GM23338 (cell line): ENCODE measurements around the gene OR5M3. TPM values are rescaled to one million over a fixed set of nuclear protein-coding genes. Genes with fewer than 3 reads are reported as not detected.

Experiments
- ATAC-seq: fragments of 200-7000 bp; cut with Tn5 transposase; 3 replicates; pipeline ENCODE4 v1.9.1; 2020
- DNase-seq: peaks from one replicate; pipeline ENCODE4 v3.0.0-alpha.2; 2015; ENCODE audit warnings: low spot score
- H2AFZ ChIP-seq: fragments of 200-600 bp; sonication (generic); 2 replicates; pipeline ENCODE4 v1.8.0; 2016; ENCODE audit warnings: antibody characterized with exemption, mild to moderate bottlenecking, moderate library complexity
- H3F3A ChIP-seq: fragments of 200-600 bp; sonication (generic); replicated peaks from 2 replicates; pipeline ENCODE4 v1.8.0; 2017; ENCODE audit warnings: antibody characterized with exemption, mixed run types, low read depth
- H3K27ac ChIP-seq: fragments of 200-600 bp; sonication (generic); 2 replicates; pipeline ENCODE4 v1.6.1; 2016; ENCODE audit warnings: low read depth
- H3K27me3 ChIP-seq: fragments of 200-600 bp; sonication (generic); 2 replicates; pipeline ENCODE4 v1.8.0; 2016; ENCODE audit warnings: mild to moderate bottlenecking, mixed run types, moderate library complexity; ENCODE audit not compliant: insufficient read depth
- H3K36me3 ChIP-seq: fragments of 200-600 bp; sonication (generic); 2 replicates; pipeline ENCODE4 v1.8.0; 2016; ENCODE audit warnings: mild to moderate bottlenecking; ENCODE audit not compliant: insufficient read depth
- H3K4me1 ChIP-seq: fragments of 200-600 bp; sonication (generic); 2 replicates; pipeline ENCODE4 v1.8.0; 2016; ENCODE audit warnings: mild to moderate bottlenecking, moderate library complexity; ENCODE audit not compliant: insufficient read depth
- H3K4me2 ChIP-seq: fragments of 200-600 bp; sonication (generic); 2 replicates; pipeline ENCODE4 v1.7.1; 2017; ENCODE audit warnings: mixed run types
- H3K4me3 ChIP-seq: fragments of 200-600 bp; sonication (generic); 2 replicates; pipeline ENCODE4 v1.6.1; 2016; ENCODE audit warnings: mixed run types
- H3K79me2 ChIP-seq: fragments of 200-600 bp; sonication (generic); replicated peaks from 2 replicates; pipeline ENCODE4 v1.8.0; 2017; ENCODE audit warnings: mild to moderate bottlenecking; ENCODE audit not compliant: insufficient read depth
- H3K9me2 ChIP-seq: fragments of 200-600 bp; sonication (generic); 2 replicates; pipeline ENCODE4 v1.8.0; 2017; ENCODE audit not compliant: insufficient read depth
- H4K20me1 ChIP-seq: fragments of 200-600 bp; sonication (generic); replicated peaks from 2 replicates; pipeline ENCODE4 v1.8.0; 2017; ENCODE audit warnings: mild to moderate bottlenecking; ENCODE audit not compliant: insufficient read depth
- H3K27ac Mint-ChIP-seq: 2 replicates; pipeline ENCODE4 v1.8.0; 2020; ENCODE audit warnings: inconsistent platforms, mild to moderate bottlenecking, moderate library complexity, mixed read lengths
- H3K27me3 Mint-ChIP-seq: 3 replicates; pipeline ENCODE4 v1.8.0; 2022; ENCODE audit warnings: low read depth, mild to moderate bottlenecking, moderate library complexity, mixed read lengths, inconsistent platforms; ENCODE audit not compliant: insufficient read depth, poor library complexity
- H3K36me3 Mint-ChIP-seq: 3 replicates; pipeline ENCODE4 v1.8.0; 2021; ENCODE audit warnings: low read depth, mild to moderate bottlenecking, inconsistent platforms, moderate library complexity, mixed read lengths
- H3K4me1 Mint-ChIP-seq: 3 replicates; pipeline ENCODE4 v1.8.0; 2020; ENCODE audit warnings: mild to moderate bottlenecking, inconsistent platforms, mixed read lengths
- H3K4me3 Mint-ChIP-seq: 3 replicates; pipeline ENCODE4 v1.8.0; 2021; ENCODE audit warnings: moderate library complexity, mild to moderate bottlenecking, inconsistent platforms, mixed read lengths
- H3K9me3 Mint-ChIP-seq: 3 replicates; pipeline ENCODE4 v1.8.0; 2020; ENCODE audit warnings: moderate library complexity, mild to moderate bottlenecking, inconsistent platforms, mixed read lengths
- CREB1 ChIP-seq: fragments of 250-450 bp; sonication (Bioruptor Pico); IDR thresholded peaks from 2 replicates; pipeline ENCODE4 v1.5.0; 2020; ENCODE audit warnings: low read depth, mild to moderate bottlenecking, moderate library complexity
- CTCF ChIP-seq, 2 experiments: fragments of 200-600 bp in 1 of 2; sonication (generic) in 1 of 2; conservative IDR thresholded peaks; 2 replicates each; pipeline versions ENCODE4 v1.5.1 to v1.6.1; 2016 to 2017; ENCODE audit warnings: antibody characterized with exemption in 2 of 2, low read depth in 2 of 2, mild to moderate bottlenecking in 2 of 2, moderate library complexity in 1 of 2
- ETS1 ChIP-seq: IDR thresholded peaks from 2 replicates; pipeline ENCODE4 v1.6.1; 2016; ENCODE audit warnings: antibody characterized with exemption
- EZH2phosphoT487 ChIP-seq: fragments of 200-600 bp; sonication (generic); IDR thresholded peaks from one replicate; pipeline ENCODE4 v1.8.1; 2018; ENCODE audit warnings: antibody characterized with exemption; ENCODE audit not compliant: unreplicated experiment
- POLR2AphosphoS5 ChIP-seq: IDR thresholded peaks from 2 replicates; pipeline ENCODE4 v1.6.1; 2016; ENCODE audit warnings: antibody characterized with exemption, low read depth
- REST ChIP-seq: IDR thresholded peaks from one replicate; pipeline ENCODE4 v1.6.1; 2018; ENCODE audit warnings: antibody characterized with exemption; ENCODE audit not compliant: unreplicated experiment
- ZNF114 ChIP-seq: fragments of 250-450 bp; sonication (Bioruptor Pico); IDR thresholded peaks from 2 replicates; pipeline ENCODE4 v1.5.0; 2020; ENCODE audit warnings: mild to moderate bottlenecking, moderate library complexity
- ZNF331 ChIP-seq: fragments of 250-450 bp; sonication (Bioruptor Pico); IDR thresholded peaks from 2 replicates; pipeline ENCODE4 v1.5.0; 2020; ENCODE audit warnings: low read depth, mild to moderate bottlenecking, moderate library complexity
- ZNF462 ChIP-seq: fragments of 250-450 bp; sonication (Bioruptor Pico); IDR thresholded peaks from 2 replicates; pipeline ENCODE4 v1.5.0; 2020; ENCODE audit warnings: mild to moderate bottlenecking, moderate library complexity
- polyA plus RNA-seq: library from polyadenylated mRNA; unstranded; fragments of >200 nt; fragmentation: Nextera tagmentation; extraction: Ambion mirVana; gene quantifications from 2 replicates; pipeline ENCODE4 v1.2.1, GENCODE V29; 2016
- total RNA-seq: library from RNA; depleted of rRNA; stranded (reverse); fragments of >200 nt; shearing (Covaris generic); gene quantifications from 2 replicates; pipeline ENCODE4 v1.2.3, GENCODE V29; 2014

Gene OR5M3
- total and polyA plus RNA-seq, 2 experiments from 2014 or later, result not detected

- TF ChIP-seq CTCF (conservative IDR thresholded peaks at IDR 0.05; ENCODE audit: low read depth in 2 of 2) (no peak), EZH2phosphoT487 (no peak), REST (no peak), ZNF114 (CRISPR knock-in tag) (no peak), ZNF331 (CRISPR knock-in tag) (no peak), ETS1 (no peak), POLR2AphosphoS5 (no peak)
Observed at GRCh38 chr11:56486801-56487200, 13.6 kb upstream of the OR5M3 start (continued).

GRCh38 chr11:56474729-56475235 is 1.6 kb upstream of the OR5M3 start:
- Histone ChIP-seq H3K4me3 (no peak overlapping the region), H3F3A (no peaks in the 10 kb centered on the region), H3K27ac (no peak overlapping the region), H3K4me2 (no peak overlapping the region), H2AFZ (no peak overlapping the region), H3K4me1 (no peaks in the 10 kb centered on the region), H3K27me3 (no peaks in the 10 kb centered on the region), H4K20me1 (no peaks in the 10 kb centered on the region), H3K9me2 (0 out of 2 replicates have a peak, but pooled peaks cover 2% of the 10 kb centered on the region), H3K79me2 (no peaks in the 10 kb centered on the region), H3K36me3 (no peaks in the 10 kb centered on the region)
- no peak overlapping the region for H3K4me3 Mint-ChIP-seq
- H3K36me3 Mint-ChIP-seq, result no peaks in the 10 kb centered on the region
- H3K27ac Mint-ChIP-seq, result no peak overlapping the region
- no peaks in the 10 kb centered on the region for H3K9me3 Mint-ChIP-seq
- no peaks in the 10 kb centered on the region for H3K4me1 Mint-ChIP-seq
- no peaks in the 10 kb centered on the region for H3K27me3 Mint-ChIP-seq
- no peak for DNase-seq
- no peak for ATAC-seq
- TF ChIP-seq CREB1 (CRISPR knock-in tag), result no peak
- TF ChIP-seq ZNF462 (CRISPR knock-in tag), result no peak
- TF ChIP-seq ZNF114 (CRISPR knock-in tag), result no peak
